ENCODE data around the gene GLUL. TPM values are rescaled to one million over a fixed set of nuclear protein-coding genes. Genes with fewer than 3 reads are reported as not detected.
A peak's percentile ranks its signal among the peaks of the same experiment; 100 is the strongest.

GLUL gene
- polyA plus RNA-seq (2013, experiment 1 of 2; ENCODE audit: insufficient read length) = 139 TPM
- 142 TPM for polyA plus RNA-seq (2013, experiment 2 of 2; ENCODE audit: insufficient read length)

DNA sequence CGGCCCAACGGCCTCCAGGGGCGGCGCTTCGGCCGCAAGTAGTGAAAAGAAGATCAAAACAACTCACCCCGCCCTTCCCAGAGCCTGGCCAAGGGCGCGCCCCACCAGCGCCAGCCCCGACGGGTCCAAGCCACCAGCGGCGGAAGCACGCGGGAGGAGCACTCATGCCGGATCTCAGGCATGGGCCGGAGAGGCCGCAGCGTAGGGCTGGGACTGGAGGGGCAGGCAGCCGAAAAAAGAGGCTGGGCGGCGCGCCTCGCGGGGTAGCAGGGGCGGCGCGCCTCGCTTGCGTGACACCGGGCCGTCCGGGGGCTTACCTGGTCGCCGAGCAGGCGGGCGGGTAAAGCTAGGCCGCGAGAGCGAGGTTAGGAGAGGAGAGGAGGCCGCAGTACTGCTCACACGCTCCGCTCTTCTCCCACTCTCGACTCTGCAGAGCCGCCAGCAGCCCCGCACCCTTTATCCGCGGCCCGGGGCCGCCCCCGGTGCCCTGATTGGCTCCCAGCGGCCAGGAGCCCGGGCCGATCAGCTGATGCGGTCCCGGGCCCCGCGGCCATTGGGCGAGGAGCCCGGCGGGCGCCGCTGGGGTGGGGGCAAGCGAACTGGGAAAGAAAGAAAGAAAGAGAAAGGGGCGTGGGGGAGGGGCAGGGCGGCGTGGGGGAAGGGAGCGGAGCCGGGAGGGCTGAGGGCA, at the start of gene GLUL:
GLUL (minus strand) TSS at position 429 of the 688 bp plus-strand sequence. CDS start 3,053 bp downstream, outside the sequence.
- DNase-seq = peak; percentile 95

DNA sequence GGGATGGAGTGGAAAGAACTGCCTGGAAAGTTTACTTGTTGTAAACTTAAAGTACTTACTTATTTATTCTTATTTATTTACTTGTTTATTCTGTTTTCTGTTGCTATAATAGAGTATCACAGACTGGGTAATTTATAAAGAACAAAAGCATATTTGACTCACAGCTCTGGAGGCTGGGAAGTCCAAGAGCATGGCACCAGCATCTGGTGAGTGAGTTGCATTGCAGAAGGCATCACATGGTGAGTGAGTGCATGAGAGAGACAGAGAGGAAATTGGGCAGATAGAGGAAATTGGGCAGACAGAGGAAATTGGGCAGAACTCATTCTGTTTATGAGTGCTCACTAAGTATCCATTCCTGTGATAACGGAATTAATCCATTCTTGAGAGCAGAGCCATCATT, 46.7 kb upstream of the GLUL start:
- no peak for DNase-seq

GRCh38 chr1:182433580-182433979, 42.0 kb upstream of the GLUL start:
- DNase-seq = no peak

DNA sequence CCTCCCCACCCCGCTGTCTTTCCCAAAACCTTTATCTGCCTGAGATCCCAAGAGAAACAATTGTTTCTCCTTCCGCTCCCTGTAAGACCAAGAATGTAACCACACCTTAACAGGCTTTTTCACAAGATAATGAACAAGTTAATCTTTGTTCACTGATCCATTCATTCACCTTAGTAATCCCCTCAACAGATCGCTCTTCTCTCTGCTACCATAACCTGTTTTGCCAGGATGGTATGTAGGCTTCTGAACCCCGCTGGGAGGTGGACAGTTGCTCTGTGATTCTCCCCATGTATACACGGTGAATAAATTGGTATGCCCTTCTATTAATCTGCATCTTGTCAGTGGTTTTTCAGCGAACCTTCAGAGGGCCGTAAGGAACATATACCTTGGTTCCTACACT, 39.7 kb upstream of the GLUL start:
- DNase-seq = no peak

DNA sequence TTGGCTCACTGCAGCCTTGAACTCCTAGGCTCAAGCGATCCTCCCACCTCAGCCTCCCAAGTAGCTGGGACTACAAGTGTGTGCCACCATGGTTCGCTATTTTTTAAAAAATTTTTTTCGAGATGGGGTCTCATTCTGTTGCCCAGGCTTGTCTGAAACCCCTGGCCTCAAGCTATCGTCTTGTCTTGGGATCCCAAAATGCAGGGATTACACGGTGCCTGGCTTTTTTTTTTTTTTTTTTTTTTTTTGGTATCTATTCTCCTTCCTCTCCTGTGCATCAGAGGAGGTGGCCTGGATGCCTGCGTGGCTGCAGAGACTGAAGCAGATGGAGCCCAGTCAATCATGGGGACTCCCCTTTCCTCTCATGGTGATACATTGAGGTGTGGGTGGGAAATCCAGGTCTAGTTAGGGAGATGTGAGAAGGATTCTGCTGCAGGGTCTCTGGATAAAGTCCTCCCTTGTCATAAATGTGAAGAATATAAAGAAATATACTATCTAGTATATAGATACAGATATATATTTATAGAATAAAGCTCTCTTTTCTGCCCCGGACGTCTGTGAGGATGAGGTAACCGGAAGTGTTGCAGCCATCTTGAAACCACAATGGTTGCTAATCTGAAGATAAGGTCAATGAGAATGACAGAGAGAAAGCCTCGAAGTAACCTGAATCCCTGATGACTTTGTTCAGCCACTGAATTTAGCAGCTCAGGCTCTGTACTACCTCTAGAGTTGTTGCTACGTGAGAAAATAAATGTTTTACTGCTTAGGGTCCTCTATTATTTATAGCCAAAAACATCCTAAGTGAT, 38.9 kb upstream of the GLUL start:
- no peak for DNase-seq

DNA sequence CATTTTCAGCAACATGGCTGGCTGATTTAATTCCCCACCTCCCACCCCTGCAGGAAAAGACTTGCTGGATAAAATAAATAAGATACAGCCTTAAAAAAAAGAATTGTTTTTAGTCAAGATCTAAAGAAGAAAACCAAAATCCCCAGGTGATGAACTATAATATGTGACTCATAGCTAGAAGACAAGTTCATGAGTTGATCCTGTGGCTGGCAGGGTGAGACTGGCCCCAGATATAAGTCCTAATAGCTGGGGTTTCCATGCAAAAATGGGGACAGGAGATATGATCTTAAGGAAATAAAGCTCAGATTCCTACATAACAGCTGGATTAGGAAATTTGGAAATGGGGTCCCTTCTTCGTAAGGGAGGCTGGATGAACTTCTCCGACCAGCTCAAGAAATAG, 36.5 kb upstream of the GLUL start:
- DNase-seq = no peak

DNA sequence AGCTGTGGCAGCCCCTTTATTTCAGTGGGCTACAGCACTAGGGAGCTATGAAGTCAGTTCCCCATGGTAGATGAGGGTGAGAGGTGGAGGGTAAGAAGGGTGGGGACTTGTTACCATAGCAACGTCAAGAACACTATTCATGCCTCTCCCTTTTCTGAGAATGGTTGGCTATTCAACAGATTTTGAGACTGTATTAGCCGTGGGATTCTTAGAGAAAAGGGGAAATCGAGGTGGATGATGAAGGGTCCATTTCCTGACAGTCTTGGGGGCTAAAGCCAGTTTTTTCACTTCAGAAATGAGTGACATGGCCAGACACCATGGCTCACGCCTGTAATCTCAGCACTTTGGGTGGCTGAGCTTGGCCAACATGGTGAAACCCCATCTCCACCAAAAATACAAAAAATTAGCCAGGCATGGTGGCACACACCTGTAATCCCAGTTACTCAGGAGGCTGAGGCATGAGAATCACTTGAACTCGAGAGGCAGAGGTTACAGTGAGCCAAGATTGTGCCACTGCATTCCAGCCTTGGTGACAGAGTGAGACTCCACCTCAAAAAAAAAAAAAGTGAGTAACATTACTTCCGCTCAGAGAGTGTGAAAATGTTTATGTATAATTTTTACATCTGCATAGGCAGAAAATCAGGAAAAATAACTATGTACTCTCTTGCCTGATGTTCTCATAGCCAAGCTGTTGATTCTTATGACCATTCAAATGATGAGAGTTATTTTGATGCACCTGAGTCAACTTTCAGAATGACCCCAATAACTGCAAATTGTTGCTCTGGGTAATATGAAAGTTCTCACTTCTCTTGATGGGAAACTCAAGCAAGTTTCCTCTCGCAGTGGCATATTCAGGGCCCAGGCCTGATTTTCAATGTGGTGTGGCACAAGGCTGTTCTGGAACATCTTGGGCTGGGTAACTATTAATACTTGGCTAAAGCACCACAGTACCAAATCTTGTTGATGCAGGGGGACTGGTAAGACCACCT, 35.1 kb upstream of the GLUL start:
- no peak for DNase-seq

DNA sequence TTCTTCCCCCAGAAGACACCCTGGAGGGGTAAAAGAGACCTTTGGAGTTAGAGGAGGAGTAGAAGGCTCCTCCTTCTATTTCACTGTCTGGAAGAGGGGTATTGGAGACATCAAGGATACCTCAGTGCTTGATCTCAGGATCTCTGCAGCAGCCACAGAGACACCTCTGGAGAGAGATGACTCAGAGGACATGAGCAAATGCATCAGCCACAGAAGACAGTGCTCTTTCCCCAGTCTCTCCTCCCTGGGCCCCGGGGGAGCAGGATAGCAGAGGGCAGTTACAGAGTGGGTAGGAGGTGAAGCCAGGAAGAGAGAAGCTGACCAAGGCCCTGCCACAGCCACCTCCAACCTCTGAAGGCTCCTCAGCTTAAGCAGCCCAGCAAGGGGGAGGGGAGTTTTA, 24.2 kb upstream of the GLUL start:
- DNase-seq = no peak

DNA sequence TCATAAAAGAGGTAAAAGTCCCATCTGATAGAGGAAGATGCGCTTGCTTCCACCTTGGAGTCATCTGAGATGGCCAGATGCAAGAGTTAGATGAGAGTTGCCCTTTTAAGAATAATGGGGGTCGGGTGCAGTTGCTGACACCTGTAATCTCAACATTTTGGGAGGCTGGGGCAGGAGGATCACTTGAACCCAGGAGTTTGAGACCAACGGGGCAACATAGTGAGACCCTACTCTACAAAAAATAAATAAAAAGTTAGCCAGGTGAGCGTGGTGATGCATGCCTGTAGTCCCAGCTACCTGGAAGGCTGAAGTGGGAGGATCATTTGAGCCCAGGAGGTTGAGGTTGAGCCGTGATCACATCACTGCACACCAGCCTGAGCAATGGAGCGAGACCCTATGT, 22.4 kb upstream of the GLUL start:
- DNase-seq = no peak

- no peak for DNase-seq
Measured at GRCh38 chr1:182413486-182413885, 21.9 kb upstream of the GLUL start.

DNA sequence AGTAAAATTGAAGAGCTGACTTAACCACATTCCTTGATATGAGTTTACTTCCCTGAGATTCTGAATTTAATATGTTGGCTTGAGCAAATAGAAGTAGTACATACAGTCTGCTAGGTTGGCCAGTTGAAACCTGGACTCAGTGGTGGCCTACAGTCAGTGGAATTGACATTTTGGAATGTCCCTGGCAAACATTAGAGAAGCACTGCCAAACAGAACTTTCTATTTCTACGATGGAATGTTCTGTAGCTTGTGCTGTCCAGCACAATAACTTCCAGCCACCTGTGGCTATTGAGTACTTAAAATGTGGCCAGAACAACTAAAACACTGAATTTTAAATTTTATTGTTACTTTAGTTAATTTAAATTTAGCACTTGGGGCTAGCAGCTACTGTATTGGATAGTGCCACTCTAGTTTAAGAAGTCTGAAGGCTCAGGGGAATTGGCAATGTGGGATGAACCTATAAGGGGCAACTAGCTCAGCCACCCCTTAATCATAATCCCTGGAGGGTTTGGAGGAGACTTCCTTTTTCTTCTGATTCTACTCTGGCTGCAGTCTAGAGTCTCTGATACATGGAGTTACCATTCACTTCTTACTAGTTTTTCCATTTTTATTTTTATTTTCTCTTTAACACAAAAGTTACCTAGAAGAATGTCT, 19.2 kb upstream of the GLUL start:
- DNase-seq = no peak

DNA sequence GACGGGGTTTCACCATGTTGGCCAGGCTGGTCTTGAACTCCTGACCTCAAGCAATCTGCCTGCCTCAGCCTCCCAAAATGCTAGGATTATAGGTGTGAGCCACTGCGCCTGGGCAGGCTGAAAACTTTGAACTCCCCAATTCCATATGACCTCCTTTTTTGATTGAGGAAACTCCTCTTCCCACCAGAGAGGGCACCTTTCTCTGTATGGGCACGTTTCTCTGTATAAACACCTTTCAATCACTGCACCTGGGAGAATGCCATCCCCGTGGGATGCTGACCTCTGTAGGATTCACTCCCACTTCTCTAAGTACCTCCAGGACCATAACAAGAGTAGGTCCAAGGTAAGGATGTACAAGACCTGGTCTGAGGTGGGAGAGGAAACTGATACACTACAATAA, 18.5 kb upstream of the GLUL start:
- no peak for DNase-seq

- no peak for DNase-seq
Measured at GRCh38 chr1:182408435-182409075, 17.0 kb upstream of the GLUL start.

GRCh38 chr1:182407724-182408123, 16.1 kb upstream of the GLUL start:
- no peak for DNase-seq

- DNase-seq = no peak
Measured at GRCh38 chr1:182406012-182406411, 14.4 kb upstream of the GLUL start.

DNA sequence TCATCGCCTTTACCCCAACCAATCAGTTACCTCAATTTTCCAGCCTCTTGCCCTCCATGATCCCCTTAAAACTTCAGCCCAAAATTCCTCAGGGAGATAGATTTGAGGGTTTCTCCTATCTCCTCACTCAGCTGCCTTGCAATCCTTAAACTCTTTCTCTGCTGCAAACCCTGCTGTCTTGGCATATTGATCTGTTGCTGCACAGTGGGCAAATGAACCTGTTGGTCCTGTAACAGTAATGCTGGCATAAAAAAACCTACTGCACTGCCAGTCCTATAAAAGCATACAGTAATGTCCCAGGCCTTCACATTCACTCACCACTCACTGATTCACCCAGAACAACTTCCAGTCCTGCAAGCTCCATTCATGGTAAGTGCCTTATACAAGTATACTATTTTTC, 14.0 kb upstream of the GLUL start:
- DNase-seq = no peak

- DNase-seq = no peak
Measured at GRCh38 chr1:182404781-182405180, 13.2 kb upstream of the GLUL start.

DNA sequence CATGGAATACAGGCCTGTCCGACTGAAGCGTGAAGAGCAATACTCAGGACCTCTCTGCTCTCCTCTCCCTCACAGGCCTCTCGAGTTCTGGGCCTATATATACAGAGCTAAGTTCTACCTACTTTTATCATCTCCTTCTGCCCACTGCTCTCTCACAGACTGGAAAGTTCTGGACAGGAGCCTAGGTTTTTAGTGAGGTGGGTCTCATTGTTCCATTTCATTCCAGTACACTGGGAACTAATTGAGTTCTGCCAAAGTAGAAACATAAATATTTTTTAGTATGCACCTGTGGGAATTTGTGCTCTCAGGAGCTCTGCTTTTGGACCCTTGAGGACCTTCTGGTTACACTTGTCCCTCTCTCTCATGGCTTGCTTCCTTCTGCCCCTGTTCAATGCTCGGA, 9.0 kb upstream of the GLUL start, which contains the start of gene TEDDM1:
TEDDM1 (minus strand) TSS at position 101 of the 400 bp plus-strand sequence. CDS start 182 bp downstream, outside the sequence.
- DNase-seq = no peak

DNA sequence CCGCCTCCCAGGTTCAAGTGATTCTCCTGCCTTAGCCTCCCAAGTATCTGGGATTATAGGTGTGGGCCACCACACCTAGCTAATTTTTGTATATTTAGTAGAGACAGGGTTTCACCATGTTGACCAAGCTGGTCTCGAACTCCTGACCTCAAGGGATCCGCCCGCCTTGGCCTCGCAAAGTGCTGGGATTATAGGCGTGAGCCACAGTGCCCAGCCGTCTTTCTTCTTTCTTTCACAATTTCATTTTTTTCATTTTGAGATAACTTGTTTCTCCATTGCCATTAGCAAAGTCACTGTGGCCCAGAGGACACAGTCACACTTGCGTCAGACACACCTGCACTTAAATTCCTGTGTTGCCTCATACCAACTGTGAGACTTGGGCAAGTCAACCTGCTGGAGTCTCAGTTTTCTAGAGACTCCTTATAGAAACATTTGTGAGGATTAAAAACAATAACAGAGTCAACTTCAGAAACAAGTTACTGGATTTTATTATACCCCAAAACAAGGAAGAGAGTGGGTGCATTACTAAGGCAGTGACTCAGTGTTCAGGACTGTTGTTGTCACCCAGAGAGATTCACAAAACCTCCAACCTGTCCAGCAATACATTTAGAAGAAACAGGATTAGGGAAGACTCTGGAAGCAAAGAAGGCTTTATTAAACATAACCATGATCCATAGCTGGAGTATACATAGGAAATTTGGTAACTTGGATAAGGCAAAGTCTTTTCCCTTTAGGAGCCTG, 6.2 kb upstream of the GLUL start:
- DNase-seq = no peak

- DNase-seq = no peak
Measured at GRCh38 chr1:182395906-182396305, 4.3 kb upstream of the GLUL start.
